GM21619 (cell line): ENCODE data around the gene AMPD1.

Source experiments
- ATAC-seq: cut with Tn5 transposase; IDR thresholded peaks from one replicate; pipeline ENCODE4 v1.9.1; 2021; ENCODE audit not compliant: unreplicated experiment

Gene AMPD1

DNA sequence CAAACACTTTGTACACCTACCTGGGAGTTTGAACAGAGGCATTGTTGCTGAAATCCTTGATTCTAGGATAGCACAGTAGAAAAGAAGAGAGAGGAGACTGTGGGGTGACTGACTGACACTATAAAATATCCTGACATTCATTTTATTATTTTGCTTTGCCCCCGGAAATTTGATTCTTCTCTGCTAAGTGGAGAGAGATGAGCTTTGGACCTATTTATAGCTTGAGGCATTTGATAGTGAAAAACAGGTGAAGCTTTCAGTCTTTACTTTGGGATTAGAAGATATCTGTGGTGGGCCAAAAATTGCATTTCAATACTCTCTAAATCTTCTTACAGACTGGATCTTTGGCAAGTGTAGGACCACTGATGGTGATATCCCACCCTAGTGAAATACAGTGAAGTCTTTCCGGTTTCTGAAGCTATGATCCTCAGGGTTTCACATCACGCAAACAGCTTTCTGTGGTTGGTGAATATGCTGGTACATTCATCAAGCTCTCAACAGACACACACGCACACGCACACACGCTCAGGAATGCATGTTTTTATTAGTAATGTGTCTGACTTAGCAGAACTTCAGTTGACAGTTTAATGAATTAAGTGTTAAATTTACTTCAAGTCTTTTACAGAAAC, at the start of gene AMPD1:
AMPD1 (minus strand) TSS at position 117 of the 629 bp plus-strand sequence; CDS start at position 42, 75 bp downstream.
- no peak for ATAC-seq

DNA sequence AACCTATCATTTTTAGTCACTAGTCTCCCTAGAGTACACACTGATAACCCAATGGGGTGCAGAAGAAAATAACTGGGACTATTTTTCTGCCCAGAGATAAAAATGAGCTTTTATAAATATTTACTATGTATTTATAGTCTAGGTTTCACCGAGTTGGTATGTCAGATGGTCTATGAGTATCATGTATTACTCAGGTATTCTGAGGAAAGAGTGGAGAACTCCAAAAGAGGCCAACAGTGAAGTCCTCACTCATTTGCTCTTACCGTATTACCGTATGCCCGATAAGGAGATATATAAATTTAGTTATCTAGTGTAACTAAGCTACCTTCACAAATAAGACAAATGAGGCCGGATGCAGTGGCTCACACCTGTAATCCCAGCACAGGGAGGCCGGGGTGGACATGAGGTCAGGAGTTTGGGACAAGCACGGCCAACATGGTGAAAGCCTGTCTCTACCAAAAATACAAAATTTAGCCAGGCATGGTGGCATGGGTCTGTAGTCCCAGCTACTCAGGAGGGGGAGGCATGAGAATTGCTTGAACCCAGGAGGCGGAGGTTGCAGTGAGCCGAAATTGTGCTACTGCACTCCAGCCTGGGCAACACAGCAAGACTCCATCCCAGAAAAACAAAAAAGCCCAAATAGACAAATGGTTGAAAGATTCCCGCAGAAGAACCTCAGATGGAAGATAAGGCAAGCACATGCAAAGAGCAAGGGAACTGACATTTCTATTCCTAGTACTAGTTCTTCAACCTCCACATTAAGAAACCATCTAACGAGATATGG, 46.8 kb upstream of the AMPD1 start:
- no peak for ATAC-seq

DNA sequence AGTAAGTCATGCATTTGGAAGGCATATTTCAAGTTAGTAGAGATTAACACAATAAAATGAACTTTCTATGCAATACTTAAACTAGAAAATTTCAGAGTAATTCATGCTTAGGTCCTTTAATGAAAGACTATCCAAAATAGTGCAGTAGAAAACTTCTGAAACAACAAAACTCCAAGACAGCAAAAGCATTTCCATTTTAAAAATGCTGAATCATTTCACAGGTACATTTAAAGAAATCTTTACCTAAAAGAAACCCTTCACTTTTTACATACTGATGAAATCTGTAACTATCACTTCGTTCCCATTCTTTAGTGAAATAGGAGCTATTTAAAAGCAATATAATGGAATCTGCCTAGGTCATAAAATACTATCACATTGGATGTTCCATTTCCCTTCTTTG, 45.0 kb upstream of the AMPD1 start:
- no peak for ATAC-seq

DNA sequence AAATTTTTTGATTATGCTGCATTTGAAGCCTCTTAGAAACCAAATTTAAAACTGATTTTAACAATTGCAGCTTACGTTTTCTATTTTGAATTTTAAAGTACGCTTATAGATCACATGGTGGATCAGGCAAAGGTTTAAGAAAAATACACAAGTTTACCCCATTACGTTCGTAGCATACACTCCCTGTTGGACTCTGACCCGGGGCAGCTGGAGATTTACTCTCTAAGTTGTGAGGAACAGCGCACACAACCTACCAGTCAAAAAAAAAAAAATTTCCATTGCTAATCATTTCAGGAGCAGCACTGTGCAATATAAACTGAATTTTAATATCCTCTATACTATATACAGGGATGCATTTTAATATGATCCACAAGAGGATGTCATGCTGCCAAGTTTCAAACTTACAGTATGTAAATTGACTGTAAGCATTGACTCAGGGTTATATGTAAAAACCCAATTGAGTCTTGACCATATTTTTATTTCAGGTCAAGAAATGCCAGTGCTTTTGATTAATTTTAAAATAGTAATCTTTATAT, 42.0 kb upstream of the AMPD1 start:
- no peak for ATAC-seq

DNA sequence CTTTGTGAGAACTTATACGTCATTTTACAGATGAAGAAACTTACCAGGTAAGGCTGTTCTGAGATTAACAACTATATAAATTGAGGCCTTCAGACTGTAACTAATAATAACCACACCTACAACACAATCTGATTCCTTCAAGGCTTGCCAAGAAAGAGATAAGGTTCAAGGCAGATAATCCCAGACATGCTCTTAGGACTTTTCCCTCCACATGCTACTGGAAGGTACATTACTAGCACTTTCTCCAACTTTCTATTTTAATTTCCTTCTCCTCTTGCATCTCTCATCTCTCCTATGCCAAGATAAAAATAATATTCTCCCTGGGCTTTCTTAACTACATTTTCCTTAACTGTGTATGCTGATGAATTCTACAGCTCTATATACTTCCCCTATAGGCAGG, 40.1 kb upstream of the AMPD1 start:
- ATAC-seq: no peak

DNA sequence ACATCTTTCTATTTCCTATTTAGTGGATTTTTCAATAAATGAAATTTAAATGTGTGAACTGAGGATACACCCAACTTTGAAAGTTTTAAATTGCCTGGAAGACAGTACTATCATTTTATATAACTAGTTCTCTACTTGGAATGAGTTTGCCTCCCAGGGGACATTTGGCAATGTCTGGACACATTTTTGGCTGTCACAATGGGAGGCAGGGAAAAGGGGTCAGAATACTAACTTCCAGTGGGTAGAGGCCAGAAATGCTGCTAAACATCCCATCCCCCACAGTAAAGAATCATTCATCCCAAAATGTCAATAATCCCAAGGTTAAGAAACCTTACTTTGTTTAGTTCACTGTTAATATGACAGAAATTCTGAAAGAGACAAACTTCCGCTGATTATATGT, 34.4 kb upstream of the AMPD1 start:
- no peak for ATAC-seq

DNA sequence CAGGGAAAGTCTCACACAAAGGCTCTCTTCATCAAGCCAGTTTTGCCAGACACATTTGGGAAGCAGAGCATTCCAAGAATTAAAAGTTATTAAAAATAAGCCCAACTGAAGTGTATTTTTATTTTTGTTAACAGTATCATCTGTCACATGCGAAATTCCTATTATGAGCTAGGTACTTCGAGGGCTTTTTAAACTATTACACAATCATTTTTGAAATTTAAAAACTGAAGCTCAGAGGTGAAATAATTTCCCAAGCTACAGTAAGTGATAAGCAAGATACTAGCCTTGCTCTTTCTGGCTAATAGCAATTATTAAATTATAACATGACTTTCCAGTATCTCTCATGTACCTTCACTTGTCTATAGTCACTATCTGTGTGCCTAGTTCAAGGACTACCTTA, 33.2 kb upstream of the AMPD1 start:
- ATAC-seq: no peak

DNA sequence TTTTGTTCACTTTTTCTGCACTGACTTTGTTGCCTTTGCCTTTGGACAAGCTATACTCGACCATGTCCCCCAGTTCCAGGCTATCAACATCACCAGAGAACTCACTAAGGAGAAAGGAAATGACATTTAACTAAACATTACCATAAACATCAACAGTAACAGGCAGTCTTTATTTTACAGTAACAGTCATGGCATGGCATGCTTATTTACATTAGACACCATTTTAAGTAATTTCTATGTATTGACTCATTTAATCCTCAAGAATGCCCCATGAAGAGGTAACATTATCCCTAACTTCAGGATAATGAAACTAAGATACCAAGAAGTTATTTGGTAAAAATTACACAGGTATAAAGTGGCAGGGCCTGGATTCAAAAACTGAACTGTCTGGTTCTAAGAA, 29.9 kb upstream of the AMPD1 start:
- ATAC-seq: no peak

DNA sequence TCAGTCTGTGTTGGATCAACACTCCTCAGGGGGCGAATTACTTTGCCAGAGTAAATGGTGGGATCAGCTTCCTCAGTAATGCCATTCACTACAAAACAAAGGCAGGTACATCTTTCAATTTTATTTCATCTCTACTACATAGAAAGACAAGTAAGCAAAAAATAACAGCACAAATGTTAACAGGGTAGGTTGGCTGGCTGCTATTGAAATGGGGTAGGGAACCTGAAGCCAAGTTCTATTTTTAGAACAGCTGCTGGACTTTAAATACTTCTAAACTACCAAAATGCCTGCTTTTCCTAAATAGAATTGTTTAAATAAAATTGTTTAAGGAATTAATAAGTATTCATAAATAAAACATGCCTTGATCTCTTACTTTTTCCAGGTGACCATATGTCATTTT, 28.6 kb upstream of the AMPD1 start:
- no peak for ATAC-seq

DNA sequence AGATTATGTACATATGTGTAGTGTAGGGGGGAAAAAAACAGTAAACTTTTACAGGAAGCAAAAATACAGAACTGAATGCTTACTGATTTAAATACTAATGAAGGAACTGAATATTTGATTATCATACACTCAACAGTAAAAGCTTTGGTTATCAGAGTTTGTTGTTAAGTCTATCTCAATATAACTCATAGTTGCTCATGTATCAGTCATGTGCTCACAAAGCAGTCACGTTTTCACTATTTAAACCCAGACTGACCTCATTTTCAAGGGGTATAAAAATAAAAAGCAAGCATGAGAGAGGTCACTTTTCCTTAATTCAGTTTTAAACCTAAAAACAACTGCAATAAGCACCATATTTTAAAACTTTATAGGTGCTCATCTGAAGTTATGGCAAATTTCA, 28.1 kb upstream of the AMPD1 start:
- no peak for ATAC-seq

DNA sequence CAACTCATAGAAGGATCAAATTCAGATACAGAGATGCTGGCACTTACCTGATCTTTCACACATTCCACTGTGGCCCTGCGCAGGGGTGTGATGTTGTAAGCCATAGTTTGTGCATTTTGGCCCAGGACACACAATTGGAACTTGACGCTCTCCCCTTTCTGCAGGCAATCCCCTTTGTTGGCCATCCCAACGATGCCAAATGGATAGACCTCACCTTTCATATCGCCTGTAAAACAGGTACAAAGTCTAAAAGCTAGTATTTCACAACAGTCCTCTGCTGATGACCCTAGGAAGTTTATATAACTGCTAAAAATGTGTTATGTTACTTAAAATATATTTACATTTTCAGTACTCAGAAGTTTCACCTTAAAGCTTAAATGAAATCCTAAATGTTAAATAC, 25.1 kb upstream of the AMPD1 start:
- no peak for ATAC-seq

DNA sequence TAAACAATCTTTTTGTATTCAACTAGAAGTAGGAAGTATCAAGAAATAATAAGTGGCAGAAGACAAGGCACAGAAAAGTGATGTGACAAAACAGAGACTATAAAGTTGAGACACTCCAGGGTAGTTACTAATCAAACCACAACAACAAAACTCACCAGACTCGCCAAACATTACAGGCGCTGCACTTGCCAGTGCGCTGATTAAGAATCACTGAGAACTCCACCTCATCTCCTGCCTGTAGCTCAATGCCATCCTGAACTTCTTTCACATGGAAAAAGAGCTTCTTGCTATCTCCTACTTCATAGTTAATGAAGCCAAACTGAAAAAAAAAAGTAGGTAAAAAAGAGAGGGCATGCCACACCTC, 24.1 kb upstream of the AMPD1 start:
- ATAC-seq: no peak

DNA sequence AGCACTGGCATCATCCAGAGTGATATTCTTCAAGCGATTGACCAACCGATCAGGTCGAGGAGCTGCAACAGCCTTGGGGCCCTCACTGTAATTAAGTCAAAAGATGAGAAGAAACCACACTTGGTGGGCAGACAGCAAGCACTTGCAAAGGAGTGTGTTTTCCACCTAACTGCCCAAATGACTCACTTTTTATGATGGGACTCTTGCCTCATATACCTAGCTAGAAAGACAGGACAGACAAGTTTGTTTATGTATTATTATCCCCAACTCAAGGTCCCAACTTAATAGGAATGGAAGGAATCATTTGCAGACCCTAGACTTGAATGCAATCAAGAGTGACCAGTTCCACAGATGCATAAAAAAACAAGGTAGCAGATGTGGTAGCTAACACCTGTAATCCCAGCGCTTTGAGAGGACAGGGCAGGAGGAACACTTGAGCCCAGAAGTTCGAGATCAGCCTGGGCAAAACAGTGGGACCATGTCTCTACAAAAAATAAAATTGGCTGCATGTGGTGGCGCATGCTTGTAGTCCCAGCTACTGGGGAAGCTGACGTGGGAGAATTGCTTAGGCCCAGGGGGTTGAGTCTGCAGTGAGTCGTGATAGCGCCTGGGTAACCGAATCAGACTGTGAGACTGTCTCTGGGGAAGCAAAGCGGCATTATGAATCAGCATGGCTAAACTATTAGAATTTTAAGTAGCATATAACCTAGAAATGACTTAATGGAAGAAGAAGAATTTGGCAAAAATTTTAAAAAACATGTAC, 23.5 kb upstream of the AMPD1 start:
- no peak for ATAC-seq

DNA sequence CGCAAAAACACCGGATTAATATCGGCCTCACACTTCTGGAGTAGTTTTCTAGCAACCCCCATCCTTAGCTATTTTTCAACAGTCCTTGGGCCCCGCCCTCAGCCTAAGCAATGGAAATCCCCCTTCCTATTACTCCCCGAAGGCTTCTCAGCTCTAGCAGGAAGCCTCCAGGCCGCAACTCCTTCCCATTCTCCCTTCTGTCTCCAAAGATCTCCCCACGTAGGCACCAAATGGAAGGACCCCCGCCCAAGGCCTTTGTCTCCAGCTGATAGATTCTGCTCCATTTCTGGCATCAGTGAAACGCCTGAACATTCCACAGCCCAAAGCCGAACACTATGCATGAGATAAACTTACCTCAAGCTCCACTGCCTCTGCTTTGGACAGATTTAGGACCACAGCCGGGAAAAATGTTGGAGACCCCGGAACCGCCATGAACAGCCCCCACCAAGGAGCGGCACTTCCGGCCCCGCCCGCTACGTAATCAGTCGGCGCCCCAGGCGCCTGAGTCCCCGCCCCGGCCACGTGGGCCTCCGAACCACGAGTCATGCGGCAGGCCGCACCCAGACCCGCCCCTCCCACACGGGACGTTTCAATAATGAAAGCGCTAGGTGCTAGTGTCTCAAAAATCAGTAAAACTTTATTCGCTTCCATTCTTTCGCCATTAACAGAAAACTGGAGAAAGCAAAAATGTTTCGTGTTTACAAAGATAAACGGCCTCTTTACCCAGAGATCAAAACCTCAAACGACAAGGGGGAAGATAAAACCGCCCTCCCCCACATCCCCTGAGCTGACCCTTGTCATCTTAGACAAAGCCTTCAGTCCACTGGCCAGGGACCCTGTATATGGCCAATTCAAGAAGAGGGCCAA, 21.2 kb upstream of the AMPD1 start, which contains the start of gene NRAS:
NRAS (minus strand) TSS at position 468 of the 867 bp plus-strand sequence. CDS start 611 bp downstream, outside the sequence.
- ATAC-seq: peak; percentile 94

DNA sequence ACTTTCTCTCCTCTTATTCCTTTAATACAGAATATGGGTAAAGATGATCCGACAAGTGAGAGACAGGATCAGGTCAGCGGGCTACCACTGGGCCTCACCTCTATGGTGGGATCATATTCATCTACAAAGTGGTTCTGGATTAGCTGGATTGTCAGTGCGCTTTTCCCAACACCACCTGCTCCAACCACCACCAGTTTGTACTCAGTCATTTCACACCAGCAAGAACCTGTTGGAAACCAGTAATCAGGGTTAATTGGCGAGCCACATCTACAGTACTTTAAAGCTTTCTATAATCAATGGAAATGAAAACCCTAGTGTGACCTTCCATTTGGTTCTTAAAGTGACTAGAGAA, 20.6 kb upstream of the AMPD1 start:
- no peak for ATAC-seq

DNA sequence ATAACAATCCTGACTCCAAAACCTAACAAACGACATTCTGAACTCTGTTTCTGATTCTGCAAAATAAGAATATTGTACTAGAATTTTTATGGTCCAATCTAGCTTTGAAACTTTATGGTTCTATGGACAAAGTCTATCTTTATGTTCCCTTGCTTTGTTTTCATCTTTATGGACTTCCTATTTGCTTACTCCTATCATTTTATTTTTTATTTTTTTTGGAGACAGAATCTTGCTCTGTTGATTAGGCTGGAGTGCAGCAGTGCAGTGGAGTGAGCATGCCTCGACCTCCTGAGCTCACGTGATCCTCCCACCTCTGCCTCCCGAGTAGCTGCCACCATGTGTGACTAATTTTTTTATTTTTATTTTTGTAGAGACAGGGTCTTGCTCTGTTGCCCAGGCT, 17.6 kb upstream of the AMPD1 start:
- ATAC-seq: no peak

DNA sequence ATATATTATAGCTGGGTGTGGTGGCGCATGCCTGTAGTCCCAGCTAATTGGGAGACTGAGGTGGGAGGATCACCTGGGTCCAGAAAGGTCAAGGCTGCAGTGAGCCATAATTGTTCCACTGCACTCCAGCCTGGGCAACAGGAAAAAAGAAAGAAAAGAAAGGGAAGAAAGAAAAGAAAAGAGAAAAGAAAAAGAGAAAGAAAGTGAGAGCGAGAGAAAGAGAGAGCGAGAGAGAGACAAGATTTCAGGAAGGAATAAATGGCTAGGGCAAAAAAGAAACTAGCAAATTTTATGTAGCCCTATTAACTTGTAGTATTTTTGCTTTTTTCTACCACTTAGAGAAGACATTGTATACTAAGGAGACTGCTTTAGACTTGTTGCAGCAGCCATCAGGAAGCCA, 15.0 kb upstream of the AMPD1 start:
- ATAC-seq: no peak

DNA sequence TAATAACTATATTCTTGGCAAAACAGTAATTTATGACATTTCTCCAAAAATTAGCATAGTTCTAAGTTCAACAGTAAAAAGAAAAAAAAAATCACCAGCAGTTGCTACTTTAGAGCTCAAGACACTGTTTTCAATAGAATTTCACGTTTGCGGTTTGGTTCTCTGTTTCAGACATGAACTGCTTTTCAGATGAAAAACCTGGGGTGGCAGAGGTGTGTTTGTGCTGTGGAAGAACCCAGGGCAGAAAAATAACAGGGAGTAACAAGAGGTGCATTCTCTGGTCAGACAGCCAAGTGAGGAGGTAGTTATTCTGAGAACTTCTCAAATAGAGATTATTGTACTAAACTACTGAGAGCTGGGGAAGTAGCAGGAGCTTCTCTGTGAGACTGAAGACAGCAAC, 12.3 kb upstream of the AMPD1 start:
- ATAC-seq: no peak

DNA sequence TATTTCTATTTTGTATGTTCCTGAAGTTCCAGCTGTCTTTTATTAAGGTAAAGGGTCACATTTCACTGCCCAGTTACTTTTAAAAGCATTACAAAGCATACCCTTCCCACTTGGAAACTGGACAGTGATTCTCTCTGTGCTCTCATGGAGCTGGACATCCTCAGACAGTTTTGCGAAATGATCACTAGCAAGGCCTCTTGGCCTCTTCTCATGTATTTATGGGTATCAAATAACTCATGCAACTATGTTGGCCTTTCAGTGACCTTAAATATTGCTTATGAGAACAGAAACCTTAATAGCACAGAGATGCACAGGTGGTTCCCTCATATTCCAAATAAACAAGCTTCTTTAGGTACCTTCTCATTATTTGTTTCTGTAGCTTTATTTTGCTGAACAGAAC, 7.9 kb upstream of the AMPD1 start:
- ATAC-seq: no peak

DNA sequence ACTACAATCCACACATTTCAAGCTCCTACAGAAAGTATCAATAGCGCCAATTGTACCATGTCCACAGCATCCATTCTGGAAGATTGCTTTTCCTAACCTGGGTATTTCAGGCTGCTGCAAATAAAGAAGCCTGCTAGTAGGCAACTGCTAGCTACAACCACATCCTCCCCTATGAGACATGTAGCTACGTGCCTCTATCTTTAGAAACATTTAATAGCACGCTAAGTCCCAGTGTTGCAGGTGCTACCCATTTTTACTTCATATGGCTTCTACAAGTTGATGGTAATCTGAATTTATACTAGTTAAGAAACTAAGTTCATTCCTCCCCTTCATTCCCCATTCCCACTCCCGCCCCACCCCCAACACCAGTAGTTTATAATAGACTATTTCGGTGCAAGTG, 7.4 kb upstream of the AMPD1 start:
- ATAC-seq: no peak

DNA sequence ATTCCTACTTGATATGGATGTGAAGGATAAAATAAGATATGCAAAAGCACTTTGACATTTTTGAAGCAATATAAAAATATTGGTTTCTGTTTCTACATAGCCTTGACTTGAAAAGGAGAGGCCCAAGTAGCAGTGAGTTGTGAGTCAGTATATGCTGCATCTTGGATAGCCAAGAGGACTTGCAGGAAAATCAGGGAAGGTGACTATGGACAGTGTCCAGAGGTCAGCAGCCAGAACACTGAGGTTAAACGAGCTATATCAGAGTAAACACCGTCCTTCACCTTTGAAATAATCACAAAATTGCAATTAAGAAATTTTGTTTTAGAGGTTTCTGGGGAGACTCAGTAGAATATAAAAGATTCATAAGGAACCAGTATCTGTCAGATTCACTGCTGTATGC, 6.6 kb upstream of the AMPD1 start:
- no peak for ATAC-seq
